Diencephalon (tissue), 1 donor: ENCODE data around the gene SLC9A3. TPM values are rescaled to one million over a fixed set of nuclear protein-coding genes. Genes with fewer than 3 reads are reported as not detected.

Experiments used
- small RNA-seq: library from RNA; depleted of rRNA; stranded (forward); fragments of <200 nt; gene quantifications from one replicate; pipeline ENCODE3, GENCODE V24; 2014
- total RNA-seq: library from RNA; depleted of rRNA; stranded (reverse); fragments of >200 nt; gene quantifications from one replicate; pipeline ENCODE4 v1.2.3, GENCODE V29; 2014

The SLC9A3 gene
- total RNA-seq, result 1.4 TPM

DNA sequence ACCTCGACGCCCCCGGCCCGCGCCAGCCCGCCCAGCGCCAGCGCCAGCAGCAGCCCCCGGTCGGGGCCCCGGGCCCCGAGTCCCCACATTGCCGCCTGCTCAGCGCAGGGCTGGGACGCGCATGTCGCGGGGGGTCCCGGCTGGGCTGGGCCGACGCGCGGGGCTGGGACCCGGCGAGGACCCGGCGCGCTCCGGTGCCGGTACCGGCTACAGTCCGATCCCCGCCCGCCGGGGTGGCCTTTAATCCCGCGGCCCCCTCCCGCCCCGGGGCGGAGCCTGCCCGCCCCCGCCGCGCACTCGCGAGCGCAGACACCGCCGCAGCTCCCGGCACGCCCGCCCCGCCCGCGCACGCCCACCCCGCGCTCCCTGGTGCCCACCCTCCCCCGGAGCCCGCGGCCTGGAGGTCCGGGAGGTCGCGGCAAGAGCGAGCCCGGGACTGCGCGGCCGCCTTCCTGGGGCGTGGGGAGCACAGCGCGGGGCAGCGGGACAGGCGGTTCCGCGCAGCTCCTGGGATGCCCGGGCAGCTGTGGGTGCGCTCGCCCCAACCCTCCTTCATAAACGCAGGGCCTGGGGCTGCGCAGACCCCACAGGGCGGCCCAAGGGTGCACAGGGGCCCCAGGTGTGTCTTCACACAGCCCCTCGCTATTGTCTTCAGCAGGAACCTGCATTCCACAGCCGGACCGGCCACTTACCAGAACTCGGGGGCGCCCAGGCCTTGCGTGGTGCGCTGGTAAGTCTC is at the start of gene SLC9A3:
Gene SLC9A3, minus strand, starts transcription at position 216 of the 739 bp plus-strand sequence.

GRCh38 chr5:442335-443238 is 81.7 kb downstream of the SLC9A3 start, which contains the start of gene EXOC3:
Gene EXOC3 (plus strand): TSS chr5:443176. CDS start chr5:446206, 3,030 bp downstream.

Small RNAs within 50 kb of the gene (small RNA-seq; reads per million reads assigned to genes)
- not detected for gene MIR4456

Other genes with a start within 250 kb of the SLC9A3 start
- gene AHRR, start 202.7 kb downstream of the SLC9A3 start, total RNA-seq, result 1.6 TPM
- 25.8 TPM for gene EXOC3, start 81.3 kb downstream of the SLC9A3 start, total RNA-seq
- gene CEP72, start 87.9 kb upstream of the SLC9A3 start, total RNA-seq, result 4.6 TPM
- gene TPPP, start 168.9 kb upstream of the SLC9A3 start, total RNA-seq, result 27.5 TPM